Esophagus squamous epithelium (tissue), 4 donors: ENCODE results near the gene GABARAPL1.

ENCODE experiments used
- CTCF ChIP-seq, 6 experiments: fragments of 450-650 bp in 4 of 6; fragments of 200-600 bp in 2 of 6; sonication (generic) in 2 of 6; IDR thresholded peaks; one replicate each; pipeline ENCODE4 v1.5.1; 2016 to 2019; ENCODE audit warnings: antibody characterized with exemption in 6 of 6, mild to moderate bottlenecking in 4 of 6, moderate library complexity in 4 of 6
- POLR2A ChIP-seq, 4 donors: fragments of 450-650 bp; IDR thresholded peaks; one replicate each; pipeline ENCODE4 v1.6.1; 2017; ENCODE audit warnings: antibody characterized with exemption in 4 of 4, mild to moderate bottlenecking in 4 of 4, moderate library complexity in 3 of 4

- TF ChIP-seq POLR2A (IDR thresholded peaks at IDR 0.05) = no peak
- TF ChIP-seq CTCF (IDR thresholded peaks at IDR 0.05) = no peak
These were observed 14.8 kb upstream of the GABARAPL1 start for GRCh38 chr12:10197879-10198278.
